Nephron progenitor cell (in vitro differentiated cells): ENCODE measurements around the gene PDE8B.

Experiments used
- DNase-seq: peaks from one replicate; pipeline ENCODE4 v3.0.0; 2021
- H3K27ac Mint-ChIP-seq: 2 replicates; pipeline ENCODE4 v1.8.0; 2021; ENCODE audit warnings: mild to moderate bottlenecking, moderate library complexity, mixed read lengths
- H3K27me3 Mint-ChIP-seq: 2 replicates; pipeline ENCODE4 v1.8.0; 2021; ENCODE audit warnings: mild to moderate bottlenecking, low read depth, mixed read lengths; ENCODE audit not compliant: poor library complexity
- H3K36me3 Mint-ChIP-seq: 2 replicates; pipeline ENCODE4 v1.8.0; 2021; ENCODE audit warnings: low read depth, mixed read lengths
- H3K4me1 Mint-ChIP-seq: 2 replicates; pipeline ENCODE4 v1.8.0; 2021; ENCODE audit warnings: mixed read lengths
- H3K4me3 Mint-ChIP-seq: 2 replicates; pipeline ENCODE4 v1.8.0; 2021; ENCODE audit warnings: mild to moderate bottlenecking, moderate library complexity, mixed read lengths
- H3K9me3 Mint-ChIP-seq: 2 replicates; pipeline ENCODE4 v1.8.0; 2021; ENCODE audit warnings: mild to moderate bottlenecking, moderate library complexity, mixed read lengths
- CTCF ChIP-seq: fragments of 200-600 bp; sonication (generic); IDR thresholded peaks from 2 replicates; pipeline ENCODE4 v1.5.0; 2021; ENCODE audit warnings: antibody characterized with exemption

PDE8B gene

GRCh38 chr5:77258652-77259051 is 48.2 kb downstream of the PDE8B start:
- H3K4me3 Mint-ChIP-seq = no peak overlapping the region
- no peak overlapping the region for H3K27ac Mint-ChIP-seq

GRCh38 chr5:77259476-77259875 is 49.0 kb downstream of the PDE8B start:
- no peaks in the 10 kb centered on the region for H3K4me1 Mint-ChIP-seq
- H3K36me3 Mint-ChIP-seq = no peaks in the 10 kb centered on the region
- H3K27me3 Mint-ChIP-seq = peaks cover 19% of the 10 kb centered on the region
- TF ChIP-seq CTCF = no peak
- peaks cover 3% of the 10 kb centered on the region for H3K9me3 Mint-ChIP-seq
- no peak overlapping the region for H3K4me3 Mint-ChIP-seq
- DNase-seq = no peak
- H3K27ac Mint-ChIP-seq = no peak overlapping the region

More at GRCh38 chr5:77258652-77259051, 48.2 kb downstream of the PDE8B start:
- DNase-seq = no peak
- no peaks in the 10 kb centered on the region for H3K4me1 Mint-ChIP-seq
- TF ChIP-seq CTCF = no peak
- H3K9me3 Mint-ChIP-seq = peaks cover 3% of the 10 kb centered on the region
- H3K36me3 Mint-ChIP-seq = no peaks in the 10 kb centered on the region
- H3K27me3 Mint-ChIP-seq = peaks cover 22% of the 10 kb centered on the region

GRCh38 chr5:77262697-77263096 is 52.2 kb downstream of the PDE8B start:
- Mint-ChIP-seq H3K27ac (no peak overlapping the region), H3K4me1 (no peaks in the 10 kb centered on the region), H3K36me3 (no peaks in the 10 kb centered on the region), H3K9me3 (no peaks in the 10 kb centered on the region), H3K4me3 (no peak overlapping the region), H3K27me3 (peaks cover 7% of the 10 kb centered on the region)
- DNase-seq = no peak
- no peak for TF ChIP-seq CTCF

- DNase-seq = no peak
- Mint-ChIP-seq H3K27me3 (peaks cover 10% of the 10 kb centered on the region), H3K27ac (no peak overlapping the region), H3K4me1 (no peaks in the 10 kb centered on the region), H3K36me3 (peaks cover 7% of the 10 kb centered on the region), H3K4me3 (no peak overlapping the region), H3K9me3 (peaks cover 17% of the 10 kb centered on the region)
- no peak for TF ChIP-seq CTCF
Observed at GRCh38 chr5:77266291-77266690, 55.8 kb downstream of the PDE8B start.

GRCh38 chr5:77267496-77267895 is 57.0 kb downstream of the PDE8B start:
- Mint-ChIP-seq H3K9me3 (peaks cover 17% of the 10 kb centered on the region), H3K36me3 (peaks cover 7% of the 10 kb centered on the region), H3K4me3 (no peak overlapping the region), H3K4me1 (no peaks in the 10 kb centered on the region), H3K27ac (no peak overlapping the region), H3K27me3 (peaks cover 13% of the 10 kb centered on the region)
- no peak for TF ChIP-seq CTCF
- DNase-seq = no peak

- no peak overlapping the region for H3K4me3 Mint-ChIP-seq
- H3K27me3 Mint-ChIP-seq = peaks cover 20% of the 10 kb centered on the region
- H3K4me1 Mint-ChIP-seq = no peaks in the 10 kb centered on the region
- peaks cover 7% of the 10 kb centered on the region for H3K36me3 Mint-ChIP-seq
- no peak overlapping the region for H3K27ac Mint-ChIP-seq
- no peak for DNase-seq
- H3K9me3 Mint-ChIP-seq = peaks cover 17% of the 10 kb centered on the region
- no peak for TF ChIP-seq CTCF
Observed at GRCh38 chr5:77272206-77272605, 61.7 kb downstream of the PDE8B start.
